K562 (cell line): ENCODE results near the gene WBP2NL. TPM values are rescaled to one million over a fixed set of nuclear protein-coding genes. Genes with fewer than 3 reads are reported as not detected.

Experiments used
- ATAC-seq: fragments of 200-7000 bp; cut with Tn5 transposase; 3 replicates; pipeline ENCODE4 v1.9.1; 2020; ENCODE audit warnings: moderate library complexity
- BruUV-seq: library from RNA; stranded (reverse); fragments of 400-500 nt; replicated peaks from 2 replicates; lab custom pipeline; 2021; lab: Mats Ljungman, UMichigan
- CTCF ChIA-PET: fragments of 300-600 bp; formaldehyde crosslinking; extraction: SDS; loops from one replicate; lab custom pipeline; 2021; ENCODE audit warnings: low intra/inter-chr PET ratio; lab: Yijun Ruan, JAX
- POLR2A ChIA-PET: fragments of 300-600, 350-650 bp; sonication (Branson Sonifier 250); formaldehyde crosslinking; extraction: SDS; loops from one replicate; lab custom pipeline; 2021; ENCODE audit warnings: antibody characterized with exemption, inconsistent platforms; lab: Yijun Ruan, JAX
- DNase-seq, 4 experiments: peaks; one replicate each; pipeline versions ENCODE4 v3.0.0 to v3.0.0-alpha.2; 2011 to 2018; ENCODE audit warnings: low spot score in 3 of 4, mixed read lengths in 3 of 4; ENCODE audit errors: extremely low read depth in 1 of 4
- FAIRE-seq: peaks from 2 replicates; lab custom pipeline; 2011; peaks lifted over from hg19 to GRCh38; lab: Jason Lieb, UNC
- H2AFZ ChIP-seq: 2 replicates; pipeline ENCODE4 v1.6.0; 2011; ENCODE audit warnings: low read depth, low read length, control low read depth, inconsistent platforms
- H3K27ac ChIP-seq: fragments of 200-600 bp; 3 replicates; pipeline ENCODE4 v1.8.0; 2011; ENCODE audit warnings: low read depth, mild to moderate bottlenecking, control low read depth, inconsistent platforms, low read length, moderate library complexity, mixed read lengths; ENCODE audit errors: extremely low read depth
- H3K27me3 ChIP-seq, 2 experiments: fragments of 300-600 bp in 1 of 2; 2 replicates in 1 of 2; 3 replicates in 1 of 2; pipeline versions ENCODE4 v1.6.0 to v1.8.0; 2011; ENCODE audit warnings: inconsistent platforms in 2 of 2, low read length in 2 of 2, mild to moderate bottlenecking in 1 of 2, mixed read lengths in 1 of 2, moderate library complexity in 1 of 2; ENCODE audit not compliant: control insufficient read depth in 2 of 2, insufficient read depth in 2 of 2
- H3K36me3 ChIP-seq: fragments of 300-600 bp; 3 replicates; pipeline ENCODE4 v1.8.0; 2011; ENCODE audit warnings: mild to moderate bottlenecking, low read length, inconsistent platforms; ENCODE audit not compliant: control insufficient read depth, insufficient read depth
- H3K4me1 ChIP-seq, 2 experiments: fragments of 200-600 bp in 1 of 2; replicated peaks in 1 of 2; 2 replicates in 1 of 2; 3 replicates in 1 of 2; pipeline versions ENCODE4 v1.5.1 to v1.8.0; 2011; ENCODE audit warnings: inconsistent platforms in 2 of 2, low read length in 2 of 2, mild to moderate bottlenecking in 1 of 2, mixed read lengths in 1 of 2, moderate library complexity in 1 of 2; ENCODE audit not compliant: control insufficient read depth in 2 of 2, insufficient read depth in 2 of 2
- H3K4me2 ChIP-seq: 2 replicates; pipeline ENCODE4 v1.6.1; 2011; ENCODE audit warnings: low read length, control low read depth, inconsistent platforms, mixed read lengths; ENCODE audit not compliant: insufficient read depth
- H3K4me3 ChIP-seq: fragments of 200-600 bp; sonication (generic), shearing (Covaris generic); 2 replicates; pipeline ENCODE4 v1.5.1; 2016; ENCODE audit warnings: control low read depth, inconsistent platforms
- H3K79me2 ChIP-seq: fragments of 200-600 bp; 3 replicates; pipeline ENCODE4 v1.8.0; 2011; ENCODE audit warnings: low read length, inconsistent platforms; ENCODE audit not compliant: control insufficient read depth, insufficient read depth
- H3K9ac ChIP-seq, 2 experiments: 2 replicates each; pipeline versions ENCODE4 v1.6.0 to v1.6.1; 2011; ENCODE audit warnings: low read depth in 2 of 2, low read length in 2 of 2, control low read depth in 1 of 2, inconsistent platforms in 1 of 2, mild to moderate bottlenecking in 1 of 2, mixed read lengths in 1 of 2; ENCODE audit not compliant: insufficient read depth in 1 of 2
- H3K9me1 ChIP-seq: one replicate; pipeline ENCODE4 v1.6.0; 2011; ENCODE audit warnings: inconsistent platforms, mild to moderate bottlenecking, low read length, moderate library complexity; ENCODE audit not compliant: control insufficient read depth, insufficient read depth
- H3K9me3 ChIP-seq: replicated peaks from 2 replicates; pipeline ENCODE4 v1.5.1; 2011; ENCODE audit warnings: low read depth, low read length, inconsistent platforms; ENCODE audit not compliant: control insufficient read depth, insufficient read depth
- H4K20me1 ChIP-seq: replicated peaks from 2 replicates; pipeline ENCODE4 v1.6.1; 2011; ENCODE audit warnings: low read length, inconsistent platforms, mixed read lengths; ENCODE audit not compliant: control insufficient read depth, insufficient read depth
- BRD9 ChIP-seq: fragments of 450-650 bp; IDR thresholded peaks from 2 replicates; pipeline ENCODE4 v1.6.1; 2018; ENCODE audit warnings: low read depth; ENCODE audit not compliant: partially characterized antibody
- CBX2 ChIP-seq: fragments of 200-600 bp; sonication (generic); IDR thresholded peaks from one replicate; pipeline ENCODE4 v1.6.1; 2012; ENCODE audit warnings: mild to moderate bottlenecking, low read length, inconsistent platforms; ENCODE audit not compliant: insufficient read depth, poor library complexity, severe bottlenecking
- CTCF ChIP-seq, 3 experiments: IDR thresholded peaks in 2 of 3; conservative IDR thresholded peaks in 1 of 3; 2 replicates each; pipeline ENCODE4 v1.5.1; 2011 to 2012; ENCODE audit warnings: low read length in 3 of 3, mild to moderate bottlenecking in 3 of 3, control low read depth in 2 of 3, improper control_type of control experiment in 1 of 3, inconsistent platforms in 1 of 3, low read depth in 1 of 3, mixed read lengths in 1 of 3, moderate library complexity in 1 of 3; ENCODE audit not compliant: insufficient read depth in 2 of 3
- ESRRB ChIP-seq: fragments of 250-450 bp; sonication (Bioruptor Pico); IDR thresholded peaks from 2 replicates; pipeline ENCODE4 v1.5.0; 2020; ENCODE audit warnings: mild to moderate bottlenecking, moderate library complexity, borderline replicate concordance
- EZH2 ChIP-seq: IDR thresholded peaks from 2 replicates; pipeline ENCODE4 v1.6.1; 2012; ENCODE audit warnings: low read depth, mild to moderate bottlenecking, inconsistent platforms, low read length, borderline replicate concordance
- HES1 ChIP-seq: fragments of 450-650 bp; IDR thresholded peaks from 2 replicates; pipeline ENCODE4 v1.6.1; 2016; ENCODE audit warnings: low read depth, mild to moderate bottlenecking, moderate library complexity
- HSF4 ChIP-seq: fragments of 250-450 bp; sonication (Bioruptor Pico); IDR thresholded peaks from 2 replicates; pipeline ENCODE4 v2.1.2; 2022; ENCODE audit warnings: mild to moderate bottlenecking, moderate library complexity, borderline replicate concordance
- ILK ChIP-seq: fragments of 450-650 bp; IDR thresholded peaks from 2 replicates; pipeline ENCODE4 v1.6.1; 2016; ENCODE audit warnings: missing genetic modification characterization, low read depth, mild to moderate bottlenecking, missing compliant biosample characterization, moderate library complexity, borderline replicate concordance
- MCM7 ChIP-seq, 2 experiments: fragments of 450-650 bp; IDR thresholded peaks; 2 replicates each; pipeline ENCODE4 v1.6.1; 2016 to 2018
- RB1 ChIP-seq: fragments of 450-650 bp; IDR thresholded peaks from 2 replicates; pipeline ENCODE4 v1.6.1; 2017; ENCODE audit warnings: low read depth, mild to moderate bottlenecking
- RBM22 ChIP-seq: fragments of 200-400 bp; formaldehyde crosslinking; IDR thresholded peaks from 2 replicates; pipeline ENCODE4 v1.6.1; 2018; ENCODE audit warnings: low read length, low read depth; ENCODE audit not compliant: poor library complexity, severe bottlenecking
- THRB ChIP-seq: fragments of 450-650 bp; formaldehyde crosslinking; conservative IDR thresholded peaks from 2 replicates; pipeline ENCODE4 v1.4.0; 2022; ENCODE audit warnings: mild to moderate bottlenecking, missing genetic modification characterization
- TRIM24 ChIP-seq, 2 experiments: fragments of 450-650 bp; IDR thresholded peaks; 2 replicates each; pipeline ENCODE4 v1.6.1; 2016
- U2AF2 ChIP-seq: fragments of 200-400 bp; formaldehyde crosslinking; optimal IDR thresholded peaks from 2 replicates; pipeline ENCODE3; 2017; ENCODE audit warnings: low read depth, mild to moderate bottlenecking, low read length
- ZNF316 ChIP-seq: fragments of 450-650 bp; IDR thresholded peaks from 2 replicates; pipeline ENCODE4 v1.6.1; 2016
- ZNF436 ChIP-seq: fragments of 250-450, 450-650 bp; sonication (Bioruptor Pico); formaldehyde crosslinking; IDR thresholded peaks from 2 replicates; pipeline ENCODE4 v1.7.0; 2020; ENCODE audit warnings: mild to moderate bottlenecking
- WGBS: fragments of 100-300 bp; shearing (Covaris generic); methylation state at CpG from one replicate; pipeline ENCODE4 v1.1.6; 2016; ENCODE audit warnings: low coverage, mixed read lengths; ENCODE audit not compliant: insufficient coverage; ENCODE audit errors: missing lambda C conversion rate; 5-methylcytosine and 5-hydroxymethylcytosine counted together
- in situ Hi-C: fragments of 300-500 bp; cut with MboI; formaldehyde crosslinking; loops from 4 replicates; pipeline ENCODE4 v1.15.0; 2018; ENCODE audit warnings: inconsistent platforms, mixed read lengths
- intact Hi-C: fragments of 100-400 bp; cut with micrococcal nuclease; formaldehyde crosslinking; loops from 2 replicates; pipeline ENCODE4 v1.14.2; 2022
- polyA plus RNA-seq, 8 experiments: library from polyadenylated mRNA; depleted of rRNA in 4 of 8; stranded (reverse) in 5 of 8; unstranded in 3 of 8; fragments of >200 nt; fragmentation: Nextera tagmentation in 2 of 8; fragmentation: Illumina TruSeq in 1 of 8; extraction: Ambion mirVana in 2 of 8; extraction: Trizol in 1 of 8; gene quantifications; 2 replicates each; pipeline versions ENCODE4 v1.2.1 to v1.2.3, GENCODE V29; 2011 to 2014; ENCODE audit warnings: inconsistent platforms in 1 of 8, missing spikeins in 1 of 8
- total RNA-seq, 7 experiments: library from RNA; depleted of rRNA in 6 of 7; stranded (reverse); fragments of >200 nt in 6 of 7; fragmentation: Illumina TruSeq in 2 of 7; extraction: Trizol in 2 of 7; gene quantifications; 2 replicates each; pipeline versions ENCODE4 v1.2.1 to v1.2.3, GENCODE V29; 2011 to 2021; ENCODE audit warnings: low replicate concordance in 1 of 7
- TF ChIP-seq, protein P1 (sequence below): fragments of 450-650 bp; formaldehyde crosslinking; IDR thresholded peaks from 2 replicates; pipeline ENCODE4 v1.4.0; 2020; ENCODE audit warnings: mild to moderate bottlenecking, mixed read lengths

The WBP2NL gene
- total and polyA plus RNA-seq, 9 of the 15 experiments (the other 6 are each of a cell fraction or from before 2014, with no cell fraction given) = not detected

DNA sequence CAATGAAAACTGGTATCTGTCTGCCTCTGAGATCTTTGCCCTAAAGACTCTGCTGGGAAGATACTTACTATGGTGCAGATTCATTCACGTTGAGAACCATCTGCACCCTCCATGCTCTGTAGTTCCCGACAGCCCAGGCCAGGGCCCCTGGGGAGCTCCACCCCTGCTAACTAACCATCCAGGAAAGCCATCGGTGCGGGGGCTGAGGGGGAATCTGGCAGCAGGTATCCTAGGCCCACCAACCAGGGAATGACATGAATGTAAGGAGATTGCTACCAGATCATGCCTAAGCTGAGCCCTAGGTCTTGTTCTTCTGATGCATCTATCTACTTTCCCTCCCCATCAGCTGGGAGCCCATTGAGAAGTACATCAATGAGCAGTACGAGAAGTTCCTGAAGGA, 11.3 kb upstream of the WBP2NL start:
- DNase-seq (no peak), ATAC-seq (no peak), FAIRE-seq (no peak)
- TF ChIP-seq ZNF316 (no peak), RB1 (no peak), ZNF436 (CRISPR knock-in tag) (no peak), U2AF2 (no peak), RBM22 (no peak), THRB (CRISPR knock-in tag) (no peak), EZH2 (no peak), HSF4 (CRISPR knock-in tag) (no peak), BRD9 (no peak), TRIM24 (IDR thresholded peaks at IDR 0.05) (no peak), ESRRB (no peak), HES1 (no peak), MCM7 (IDR thresholded peaks at IDR 0.05) (no peak), ILK (tag) (no peak), CTCF (IDR thresholded peaks at IDR 0.05 in 2 of 3, conservative IDR thresholded peaks at IDR 0.05 in 1 of 3; ENCODE audit: insufficient read depth in 2 of 3, low read depth in 1 of 3, low read length in 3 of 3) (no peak), CBX2 (no peak)
- TF ChIP-seq, protein P1, sequence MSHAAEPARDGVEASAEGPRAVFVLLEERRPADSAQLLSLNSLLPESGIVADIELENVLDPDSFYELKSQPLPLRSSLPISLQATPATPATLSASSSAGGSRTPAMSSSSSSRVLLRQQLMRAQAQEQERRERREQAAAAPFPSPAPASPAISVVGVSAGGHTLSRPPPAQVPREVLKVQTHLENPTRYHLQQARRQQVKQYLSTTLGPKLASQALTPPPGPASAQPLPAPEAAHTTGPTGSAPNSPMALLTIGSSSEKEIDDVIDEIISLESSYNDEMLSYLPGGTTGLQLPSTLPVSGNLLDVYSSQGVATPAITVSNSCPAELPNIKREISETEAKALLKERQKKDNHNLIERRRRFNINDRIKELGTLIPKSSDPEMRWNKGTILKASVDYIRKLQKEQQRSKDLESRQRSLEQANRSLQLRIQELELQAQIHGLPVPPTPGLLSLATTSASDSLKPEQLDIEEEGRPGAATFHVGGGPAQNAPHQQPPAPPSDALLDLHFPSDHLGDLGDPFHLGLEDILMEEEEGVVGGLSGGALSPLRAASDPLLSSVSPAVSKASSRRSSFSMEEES (CRISPR knock-in tag) = no peak
- Histone ChIP-seq H3K79me2 (no peaks in the 10 kb centered on the region), H3K9ac (no peak overlapping the region), H3K36me3 (no peaks in the 10 kb centered on the region), H3K27ac (no peak overlapping the region), H4K20me1 (no peaks in the 10 kb centered on the region), H3K27me3 (peaks cover 12 to 39% of the 10 kb centered on the region in 2 experiments; a peak in 3 of 5 replicates), H3K4me2 (no peak overlapping the region), H3K9me3 (no peaks in the 10 kb centered on the region), H3K4me3 (no peak overlapping the region), H3K9me1 (no peaks in the 10 kb centered on the region), H3K4me1 (no peaks in the 10 kb centered on the region), H2AFZ (no peak overlapping the region)
- in situ Hi-C loops (no loop called here), intact Hi-C loops (no loop called here)
- CTCF ChIA-PET = no interaction called here
- BruUV-seq = no TSS peak
- POLR2A ChIA-PET = interaction anchor here (0.8 kb wide), 1 partner anchor 12 kb away, joined by 4 read pairs; no protein-coding TSS in a partner anchor
- WGBS = 6% methylated on average over 4 of the region's 5 CpGs
